Aorta (tissue), 5 donors: ENCODE measurements around the gene GATAD2A. TPM values are rescaled to one million over a fixed set of nuclear protein-coding genes. Genes with fewer than 3 reads are reported as not detected.

Experiments used
- ATAC-seq: fragments of 200-7000 bp; cut with Tn5 transposase; one replicate; pipeline ENCODE4 v1.9.1; 2022; ENCODE audit warnings: moderate library complexity; ENCODE audit not compliant: low FRiP score
- DNase-seq, 2 donors: peaks; one replicate each; pipeline ENCODE4 v3.0.0-alpha.2; 2020
- H3K27ac ChIP-seq, 2 donors: one replicate each; pipeline ENCODE4 v1.5.1; 2013; ENCODE audit warnings: low read length in 2 of 2, mild to moderate bottlenecking in 2 of 2, moderate library complexity in 2 of 2, control low read depth in 1 of 2, inconsistent platforms in 1 of 2, low read depth in 1 of 2
- H3K27me3 ChIP-seq, 2 donors: one replicate each; pipeline ENCODE4 v1.6.1; 2013; ENCODE audit warnings: control low read depth in 1 of 2, low read length in 1 of 2, mild to moderate bottlenecking in 1 of 2, moderate library complexity in 1 of 2; ENCODE audit not compliant: insufficient read depth in 2 of 2, control insufficient read depth in 1 of 2
- H3K36me3 ChIP-seq, 2 donors: one replicate each; pipeline ENCODE4 v1.6.1; 2013; ENCODE audit warnings: control low read depth in 1 of 2, low read length in 1 of 2, mild to moderate bottlenecking in 1 of 2; ENCODE audit not compliant: insufficient read depth in 2 of 2, control insufficient read depth in 1 of 2
- H3K4me1 ChIP-seq, 2 donors: one replicate each; pipeline ENCODE4 v1.6.1; 2013; ENCODE audit warnings: low read length in 2 of 2, control low read depth in 1 of 2, mild to moderate bottlenecking in 1 of 2, moderate library complexity in 1 of 2; ENCODE audit not compliant: insufficient read depth in 2 of 2, control insufficient read depth in 1 of 2
- H3K4me3 ChIP-seq, 2 donors: one replicate each; pipeline ENCODE4 v1.5.1; 2013; ENCODE audit warnings: low read length in 2 of 2, control low read depth in 1 of 2, mild to moderate bottlenecking in 1 of 2
- H3K9me3 ChIP-seq: one replicate; pipeline ENCODE4 v1.6.1; 2013; ENCODE audit warnings: mild to moderate bottlenecking, low read length; ENCODE audit not compliant: control insufficient read depth
- WGBS, 2 donors: extraction: QIAGEN DNeasy Blood & Tissue Kit; methylation state at CpG; one replicate each; pipeline ENCODE4 v1.1.7; 2013; 5-methylcytosine and 5-hydroxymethylcytosine counted together
- intact Hi-C, 2 donors: fragments of 100-400 bp; cut with DNase I; formaldehyde crosslinking; loops; one replicate each; pipeline versions ENCODE4 v1.14.2 to v1.15.0; 2022
- polyA plus RNA-seq, 2 donors: library from polyadenylated mRNA; stranded (reverse); fragments of 200-250 nt; gene quantifications; one replicate each; pipeline ENCODE4 v1.2.3, GENCODE V29; 2013
- total RNA-seq, 2 donors: library from RNA; stranded (reverse); fragmentation: NEBNext Ultra II Directional; extraction: Animal tissue kit (Norgen Biotek cat#: 25700); gene quantifications; one replicate each; pipeline ENCODE4 v1.2.1, GENCODE V29; 2021
- donor health status: healthy with polysubstance abuse.
- donor health status: Bipolar disorder and iron deficiency.
- donor health status: DM: no; HTN: no; CAD: no.
- donor health status: DM: no; HTN: no; CAD: no.
- donor health status: DM: yes; HTN: yes; CAD: no.

Gene GATAD2A
- total and polyA plus RNA-seq, 4 donors: 17.9 to 86.7 (median 50.7) TPM

DNA sequence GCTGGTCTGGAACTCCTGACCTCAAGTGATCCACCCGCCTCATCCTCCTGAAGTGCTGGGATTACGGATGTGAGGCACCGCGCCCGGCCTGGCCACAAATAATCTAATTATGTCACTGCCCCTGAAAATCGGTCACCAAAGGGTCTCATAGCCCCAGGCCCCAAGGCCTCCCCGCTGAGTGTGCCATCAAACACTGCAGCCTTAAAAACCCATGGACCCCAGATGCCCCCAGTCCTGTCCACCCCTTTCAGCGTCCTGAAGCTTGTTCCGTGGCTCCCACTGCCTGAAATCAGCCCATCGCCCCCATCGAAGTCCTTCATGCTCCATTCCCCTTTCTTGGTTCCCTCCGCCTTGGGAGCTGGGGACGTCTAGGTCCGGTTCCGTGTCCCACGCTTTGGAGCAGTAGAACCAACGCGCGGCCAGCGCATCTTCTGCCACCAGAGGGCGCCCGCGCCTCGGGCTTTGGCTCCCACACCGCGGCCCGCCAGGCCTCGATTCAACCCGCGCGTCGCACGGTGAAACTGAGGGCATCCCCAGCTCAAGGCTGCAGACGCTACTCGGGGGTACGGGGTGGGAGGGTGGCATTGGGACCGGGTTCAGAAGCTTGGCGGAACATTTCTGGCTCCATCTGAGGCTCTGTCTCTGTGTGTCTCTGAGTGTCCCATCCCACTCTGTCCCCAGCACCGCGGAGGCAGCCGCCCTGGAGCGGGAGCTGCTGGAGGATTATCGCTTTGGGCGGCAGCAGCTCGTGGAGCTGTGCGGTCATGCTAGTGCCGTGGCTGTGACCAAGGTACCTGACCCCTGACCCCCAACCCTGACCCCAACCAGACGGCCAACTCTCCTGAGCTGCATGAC lies 126.7 kb downstream of the GATAD2A start:
- no peak overlapping the region for H3K27ac ChIP-seq
- intact Hi-C loops: loop anchor here (1.0 to 5.0 kb wide), 4 partner anchors 110 to 430 kb away; partner anchors contain the start of gene GMIP (in 1 of the 2)
- H3K36me3 ChIP-seq: no peaks in the 10 kb centered on the region
- ATAC-seq: peak; percentile 85
- DNase-seq: peak; percentile 88 to 97
- H3K4me1 ChIP-seq: no peaks in the 10 kb centered on the region
- 22 to 23% methylated on average over 48 of the region's 48 CpGs for WGBS, 2 donors
- no peak overlapping the region for H3K4me3 ChIP-seq
- H3K9me3 ChIP-seq: no peaks in the 10 kb centered on the region
- no peaks in the 10 kb centered on the region for H3K27me3 ChIP-seq

DNA sequence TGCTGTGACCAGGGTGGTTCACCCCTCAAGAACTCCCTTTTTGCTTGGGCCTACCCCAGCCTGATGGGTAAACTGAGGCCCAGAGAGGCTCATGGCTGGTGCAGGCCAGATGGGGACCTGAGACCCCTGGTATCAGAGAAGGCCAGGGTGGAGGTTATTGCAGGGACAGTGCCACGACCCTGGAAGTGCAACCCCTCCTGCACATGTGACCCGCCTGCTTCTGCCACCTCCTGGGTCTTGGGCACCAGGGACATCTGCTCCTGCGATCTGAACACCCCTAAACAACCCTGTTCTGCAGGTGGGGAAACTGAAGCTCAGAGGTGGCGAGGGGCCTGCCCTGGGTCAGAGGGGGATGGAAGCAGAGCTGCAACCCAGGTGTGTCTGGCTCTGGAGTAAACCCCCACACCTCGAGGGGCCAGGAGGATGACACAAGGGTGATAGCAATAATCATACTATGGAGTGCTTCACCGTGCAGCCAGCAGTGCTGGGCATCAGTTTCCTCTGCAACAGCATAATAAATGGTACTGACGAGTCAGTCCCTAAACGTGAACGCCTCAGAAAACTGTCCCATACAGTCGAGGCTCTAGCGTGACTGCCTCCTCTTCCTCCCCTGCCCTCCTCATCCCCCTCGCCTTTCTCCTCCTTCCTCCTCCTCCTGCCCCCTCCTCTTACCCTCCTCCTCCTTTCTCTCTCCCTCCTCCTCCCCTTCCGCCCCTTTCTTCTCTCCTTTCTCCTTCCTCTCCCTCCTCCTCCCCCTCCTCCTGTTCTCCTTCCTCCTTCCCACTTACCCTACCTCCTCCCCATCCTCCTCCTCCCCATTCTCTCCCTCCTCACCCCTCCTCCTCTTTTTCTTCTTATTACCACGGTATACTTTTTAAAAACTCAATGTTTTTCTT lies 127.6 kb downstream of the GATAD2A start:
- no peak for DNase-seq
- Histone ChIP-seq H3K9me3 (no peaks in the 10 kb centered on the region), H3K4me3 (no peak overlapping the region), H3K27me3 (no peaks in the 10 kb centered on the region), H3K4me1 (no peaks in the 10 kb centered on the region), H3K36me3 (no peaks in the 10 kb centered on the region), H3K27ac (no peak overlapping the region)
- no peak for ATAC-seq
- WGBS, 2 donors: 74 to 76% methylated on average over 14 of the region's 14 CpGs
- intact Hi-C loops: loop anchor here (1.0 to 5.0 kb wide), 4 partner anchors 109 to 429 kb away; partner anchors contain the start of gene GMIP (in 1 of the 2)

DNA sequence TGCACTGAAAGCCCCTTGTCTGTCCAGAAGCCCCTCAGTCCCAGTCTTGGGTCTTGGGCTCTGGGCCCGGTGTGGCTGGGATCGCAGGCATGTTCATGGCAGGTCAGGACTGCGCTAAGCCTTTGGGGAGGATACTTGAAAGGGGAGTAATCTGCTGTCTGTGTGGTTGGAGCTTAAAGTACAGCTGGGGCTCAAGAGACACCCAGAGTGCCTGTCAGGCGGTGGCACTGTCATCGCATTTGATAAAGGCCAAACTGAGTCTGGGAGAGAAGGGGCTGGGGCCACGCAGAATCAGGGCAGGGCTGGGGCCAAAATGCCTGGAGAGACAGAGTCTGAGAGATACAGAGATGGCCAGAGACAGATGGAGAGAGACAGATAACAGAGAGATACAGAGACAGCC lies 128.4 kb downstream of the GATAD2A start:
- H3K27me3 ChIP-seq: no peaks in the 10 kb centered on the region
- no peaks in the 10 kb centered on the region for H3K9me3 ChIP-seq
- H3K27ac ChIP-seq: no peak overlapping the region
- no peaks in the 10 kb centered on the region for H3K4me1 ChIP-seq
- H3K36me3 ChIP-seq: no peaks in the 10 kb centered on the region
- no peak overlapping the region for H3K4me3 ChIP-seq
- 91 to 93% methylated on average over 6 of the region's 6 CpGs for WGBS, 2 donors
- DNase-seq (no peak), ATAC-seq (no peak)
- intact Hi-C loops: loop anchor here (2.0 to 5.0 kb wide), 3 partner anchors 108 to 428 kb away; partner anchors contain the start of gene GMIP (in 1 of the 2)

DNA sequence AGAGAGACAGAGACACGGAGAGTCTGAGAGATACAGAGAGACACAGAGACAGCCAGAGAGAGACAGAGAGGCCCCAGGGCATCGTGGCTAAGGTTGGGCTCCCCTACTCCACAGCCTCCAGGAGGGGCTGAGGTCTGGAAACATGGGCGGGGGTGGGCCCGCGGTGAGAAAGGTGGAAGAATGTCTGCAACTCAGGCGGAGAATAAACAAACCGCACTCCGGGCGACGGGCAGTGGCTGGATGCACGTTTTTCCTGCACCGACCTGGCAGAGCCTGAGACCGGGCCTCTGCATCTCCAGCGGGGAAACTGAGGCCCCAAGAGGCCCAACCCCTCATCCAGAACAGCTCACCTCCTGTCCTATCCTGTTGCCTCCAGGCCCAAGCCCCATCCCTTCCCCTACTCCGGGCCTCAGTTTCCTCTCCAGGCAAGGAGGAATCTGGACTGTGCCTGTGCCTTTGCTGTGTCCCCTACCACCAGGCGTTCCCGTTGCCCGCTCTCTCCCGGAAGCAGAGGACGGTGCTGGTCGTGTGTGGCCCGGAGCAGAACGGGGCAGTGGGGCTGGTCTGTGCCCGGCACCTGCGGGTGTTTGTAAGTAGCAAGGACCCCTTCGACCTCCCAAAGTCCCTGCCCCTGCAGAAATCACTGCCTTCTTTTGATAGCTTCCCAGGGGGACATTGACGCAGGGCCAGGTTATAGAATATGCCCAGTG lies 129.2 kb downstream of the GATAD2A start:
- no peak for DNase-seq
- 84 to 85% methylated on average over 27 of the region's 27 CpGs for WGBS, 2 donors
- intact Hi-C loops: loop anchor here in 1 of 2 donors (5.0 kb wide), 2 partner anchors 108 to 428 kb away; partner anchors contain the start of gene GMIP

DNA sequence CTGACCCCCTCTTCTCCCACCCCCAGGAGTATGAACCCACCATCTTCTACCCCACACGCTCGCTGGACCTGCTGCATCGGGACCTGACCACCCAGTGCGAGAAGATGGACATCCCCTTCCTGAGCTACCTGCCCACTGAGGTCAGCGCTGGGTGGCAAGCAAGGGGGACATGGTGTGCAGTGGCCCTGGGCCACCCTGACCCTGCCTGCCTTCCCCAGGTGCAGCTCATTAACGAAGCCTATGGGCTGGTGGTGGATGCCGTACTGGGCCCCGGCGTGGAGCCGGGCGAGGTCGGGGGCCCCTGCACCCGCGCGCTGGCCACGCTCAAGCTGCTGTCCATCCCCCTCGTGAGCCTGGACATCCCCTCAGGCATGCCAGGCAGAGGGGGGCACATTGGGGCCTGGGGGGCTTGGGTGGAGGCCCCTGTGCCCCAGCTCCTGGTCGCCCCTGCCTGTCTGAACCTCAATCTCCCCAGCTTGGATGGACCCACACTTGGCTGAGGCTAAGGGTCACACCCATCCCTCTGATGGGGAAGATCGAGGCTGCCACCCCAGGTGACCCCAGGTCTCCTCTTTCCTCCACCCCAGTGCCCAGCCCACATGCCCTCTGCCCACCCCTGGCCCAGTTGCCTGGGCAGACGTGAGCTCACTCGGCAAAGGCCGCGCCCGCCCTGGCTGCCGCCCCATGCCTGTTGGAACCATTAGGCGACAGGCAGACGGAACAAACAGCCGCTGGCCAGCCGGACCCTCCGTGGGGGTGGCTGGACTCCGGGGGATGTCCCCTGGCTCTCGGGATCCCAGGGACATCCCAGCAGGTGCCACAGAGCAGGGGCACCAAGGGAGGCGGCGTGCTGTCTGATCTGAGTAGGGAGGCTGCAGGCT lies 130.1 kb downstream of the GATAD2A start:
- no peak overlapping the region for H3K4me3 ChIP-seq
- H3K27me3 ChIP-seq: no peaks in the 10 kb centered on the region
- DNase-seq (no peak), ATAC-seq (no peak)
- intact Hi-C loops: no loop called here
- no peaks in the 10 kb centered on the region for H3K4me1 ChIP-seq
- H3K9me3 ChIP-seq: no peaks in the 10 kb centered on the region
- H3K36me3 ChIP-seq: no peaks in the 10 kb centered on the region
- H3K27ac ChIP-seq: no peak overlapping the region
- 90 to 94% methylated on average over 33 to 34 of the region's 34 CpGs for WGBS, 2 donors

More for the DNA sequence above, 129.2 kb downstream of the GATAD2A start:
- H3K4me3 ChIP-seq: no peak overlapping the region
- H3K27ac ChIP-seq: no peak overlapping the region
- H3K27me3 ChIP-seq: no peaks in the 10 kb centered on the region
- no peak for ATAC-seq
- no peaks in the 10 kb centered on the region for H3K4me1 ChIP-seq
- H3K9me3 ChIP-seq: no peaks in the 10 kb centered on the region
- H3K36me3 ChIP-seq: no peaks in the 10 kb centered on the region

DNA sequence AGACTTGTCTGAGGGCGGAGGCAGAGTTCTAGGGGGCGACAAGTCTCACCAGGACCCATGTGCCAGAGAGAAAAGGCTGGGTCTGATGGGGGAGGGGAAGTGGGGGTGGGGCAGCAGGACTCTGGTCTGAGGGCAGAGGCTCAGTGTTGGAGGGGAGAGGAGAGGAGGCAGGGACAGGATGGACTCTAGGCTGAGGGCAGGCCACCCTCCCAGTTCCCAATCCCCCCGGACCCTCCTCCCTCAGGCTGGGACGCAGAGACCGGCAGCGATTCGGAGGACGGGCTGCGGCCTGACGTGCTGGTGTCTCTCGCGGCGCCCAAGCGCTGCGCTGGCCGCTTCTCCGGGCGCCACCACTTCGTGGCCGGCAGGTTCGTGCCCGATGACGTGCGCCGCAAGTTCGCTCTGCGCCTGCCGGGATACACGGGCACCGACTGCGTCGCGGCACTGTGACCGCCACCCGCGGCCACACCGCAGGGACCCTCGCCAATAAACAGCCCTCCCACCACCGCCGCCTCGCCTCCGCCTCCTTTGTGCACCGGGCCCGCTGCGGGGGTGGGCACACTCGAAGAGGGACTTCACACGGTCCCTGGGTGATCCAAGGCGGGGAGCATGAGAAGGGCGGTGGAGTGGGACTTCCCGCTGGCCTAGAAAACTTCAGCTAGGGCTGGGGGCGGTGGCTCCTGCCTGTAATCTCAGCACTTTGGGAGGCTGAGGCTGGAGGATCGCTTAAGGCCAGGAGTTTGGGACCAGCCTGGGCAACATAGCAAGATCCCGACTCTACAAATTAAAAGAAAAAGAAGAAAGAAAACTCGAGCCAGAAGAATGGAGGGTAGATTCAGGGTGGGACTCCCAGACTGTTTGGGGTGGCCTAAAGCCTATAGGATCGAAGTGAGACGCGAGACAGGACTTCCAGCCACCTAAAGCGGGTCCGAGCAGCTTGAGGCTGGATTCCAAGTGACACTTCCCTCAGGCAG lies 131.9 kb downstream of the GATAD2A start:
- no peaks in the 10 kb centered on the region for H3K36me3 ChIP-seq
- H3K9me3 ChIP-seq: no peaks in the 10 kb centered on the region
- H3K27me3 ChIP-seq: no peaks in the 10 kb centered on the region
- WGBS, 2 donors: 27 to 28% methylated on average over 58 to 59 of the region's 59 CpGs
- ATAC-seq: no peak
- no peaks in the 10 kb centered on the region for H3K4me1 ChIP-seq
- H3K4me3 ChIP-seq: no peak overlapping the region
- no peak for DNase-seq
- H3K27ac ChIP-seq: no peak overlapping the region
- intact Hi-C loops: no loop called here
